ENCODE measurements around the gene HES1.

Gene HES1

GRCh38 chr3:194158942-194159439 lies 23.0 kb downstream of the HES1 start:
- DNase-seq (ENCODE audit: low read depth): no peak
- H3K4me3 ChIP-seq (ENCODE audit: low read length): no peak overlapping the region
- no peak for TF ChIP-seq CTCF (conservative IDR thresholded peaks at IDR 0.05; ENCODE audit: low read length)

- TF ChIP-seq CTCF (conservative IDR thresholded peaks at IDR 0.05; ENCODE audit: low read length): no peak
- H3K4me3 ChIP-seq (ENCODE audit: low read length): no peak overlapping the region
- DNase-seq (ENCODE audit: low read depth): no peak
Measured at GRCh38 chr3:194160158-194160557, 24.2 kb downstream of the HES1 start.

GRCh38 chr3:194161131-194162045 lies 25.4 kb downstream of the HES1 start:
- no peak for DNase-seq (ENCODE audit: low read depth)
- TF ChIP-seq CTCF (conservative IDR thresholded peaks at IDR 0.05; ENCODE audit: low read length): no peak
- H3K4me3 ChIP-seq (ENCODE audit: low read length): no peak overlapping the region

- no peak for TF ChIP-seq CTCF (conservative IDR thresholded peaks at IDR 0.05; ENCODE audit: low read length)
- DNase-seq (ENCODE audit: low read depth): no peak
- H3K4me3 ChIP-seq (ENCODE audit: low read length): no peak overlapping the region
Measured at GRCh38 chr3:194162070-194162678, 26.2 kb downstream of the HES1 start.

- no peak for DNase-seq (ENCODE audit: low read depth)
- H3K4me3 ChIP-seq (ENCODE audit: low read length): no peak overlapping the region
- no peak for TF ChIP-seq CTCF (conservative IDR thresholded peaks at IDR 0.05; ENCODE audit: low read length)
Measured at GRCh38 chr3:194162817-194163584, 27.1 kb downstream of the HES1 start.

- no peak overlapping the region for H3K4me3 ChIP-seq (ENCODE audit: low read length)
- DNase-seq (ENCODE audit: low read depth): no peak
- no peak for TF ChIP-seq CTCF (conservative IDR thresholded peaks at IDR 0.05; ENCODE audit: low read length)
Measured at GRCh38 chr3:194163697-194164096, 27.7 kb downstream of the HES1 start.

Data from AG10803 (cell line).